Glomerular visceral epithelial cell (primary cell): ENCODE results near the gene CMTM5.

ENCODE experiments used
- DNase-seq: peaks from one replicate; pipeline ENCODE4 v3.0.0-alpha.2; 2016; ENCODE audit errors: extremely low spot score

CMTM5 gene

DNA sequence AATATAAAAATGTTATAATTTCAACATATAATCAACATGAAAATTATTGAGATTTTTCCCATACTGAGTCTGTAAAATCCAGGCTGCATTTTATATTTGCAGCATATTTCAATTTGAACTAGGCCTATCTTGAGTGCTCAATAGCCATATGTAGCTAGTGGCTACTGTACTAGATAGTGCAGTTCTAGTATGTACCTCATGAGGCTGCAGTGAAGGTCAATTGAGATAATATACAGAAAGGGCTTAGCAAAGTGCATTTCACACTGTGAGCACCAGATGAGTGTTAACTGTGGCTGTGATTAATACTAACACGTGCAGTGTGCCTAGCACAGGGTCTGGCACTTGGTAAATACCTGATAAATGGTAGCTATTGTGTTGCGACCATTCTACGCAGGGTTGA, 18.8 kb upstream of the CMTM5 start:
- no peak for DNase-seq

DNA sequence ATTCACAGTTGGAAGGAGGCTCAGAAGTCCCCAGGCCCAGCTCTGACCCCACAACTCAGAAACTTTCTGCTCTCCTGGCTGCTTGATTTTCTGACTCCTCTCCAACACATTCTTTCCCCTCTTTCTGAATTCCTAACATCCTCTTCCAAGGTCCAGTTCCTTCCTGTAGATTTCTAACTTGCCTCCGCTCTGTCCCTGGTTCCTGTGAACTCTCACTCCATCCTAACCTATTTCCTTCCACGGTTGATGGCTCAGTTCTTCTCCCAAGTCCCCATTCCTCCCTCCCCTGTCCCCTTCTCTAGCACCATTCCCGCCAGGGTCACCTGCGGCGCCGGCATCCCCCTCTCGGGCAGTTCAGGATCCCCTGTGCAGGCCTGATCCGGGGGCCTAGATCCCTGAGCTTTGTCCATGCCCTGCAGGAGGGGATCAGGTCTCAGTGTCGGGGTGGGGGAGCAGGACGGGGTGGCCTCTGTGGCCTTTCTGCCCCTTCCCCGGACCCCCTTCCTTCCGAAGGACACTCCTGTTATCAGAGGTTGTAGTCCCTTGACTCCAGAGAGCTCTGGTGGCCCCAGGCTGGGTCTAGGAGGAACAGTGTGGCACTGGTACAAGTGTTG, 18.2 kb upstream of the CMTM5 start:
- DNase-seq: no peak

DNA sequence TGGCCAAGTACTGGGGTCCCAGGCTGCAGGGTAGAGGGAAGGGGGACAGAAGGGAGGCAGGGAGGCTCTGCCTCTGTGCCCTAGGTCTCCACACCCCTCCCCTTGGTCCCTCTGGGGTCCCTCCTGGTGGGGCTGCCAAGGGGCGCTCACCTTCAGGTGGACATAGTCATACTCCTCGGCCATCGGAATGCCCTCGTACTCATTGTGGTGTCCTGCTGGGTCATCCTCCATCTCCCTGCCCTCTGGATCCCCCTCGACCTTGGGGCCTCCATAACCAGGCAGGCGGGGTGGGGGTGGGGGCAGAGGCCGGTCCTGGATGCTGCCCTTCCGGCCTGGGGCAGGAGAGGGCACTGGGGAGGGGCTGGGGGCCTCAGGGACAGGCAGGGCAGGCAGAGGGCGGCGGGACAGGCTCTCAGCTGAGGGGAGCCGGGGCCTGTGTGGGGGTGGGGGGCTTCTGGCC, 17.6 kb upstream of the CMTM5 start:
- DNase-seq: no peak

DNA sequence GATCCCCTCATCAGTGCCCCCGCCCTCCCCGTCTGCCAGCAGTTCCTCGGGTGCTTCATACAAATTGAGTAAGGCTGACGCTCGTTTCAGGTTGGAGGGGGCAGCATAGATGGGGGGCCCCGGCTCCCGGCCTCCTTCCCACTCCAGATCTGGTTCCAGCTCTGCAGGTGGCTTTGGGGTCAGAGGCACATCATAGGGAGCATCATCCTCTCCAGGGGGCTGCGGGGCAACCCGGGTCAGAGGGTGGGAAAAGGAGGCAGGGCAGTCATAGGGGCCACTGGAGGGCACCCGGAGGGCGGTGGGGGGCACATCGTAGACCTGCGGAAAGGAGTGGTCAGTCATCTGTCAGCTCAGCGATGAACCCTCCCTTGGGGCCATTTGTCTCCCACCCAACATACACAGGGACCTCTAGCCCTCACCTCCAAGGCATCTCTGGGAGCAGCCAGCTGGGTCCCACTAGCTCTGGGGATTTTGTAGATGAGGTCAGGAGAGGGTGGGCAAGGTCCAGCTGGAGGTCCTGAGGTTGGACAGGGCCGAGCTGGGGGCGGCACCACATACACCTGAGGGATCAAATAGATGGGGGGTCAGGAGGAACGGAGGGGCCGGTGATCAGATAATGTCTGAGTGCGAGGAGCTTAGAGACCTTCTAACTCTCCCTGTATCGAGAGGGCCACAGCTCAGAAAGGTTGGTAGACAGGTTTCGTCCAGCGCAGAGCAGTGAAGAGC, 17.0 kb upstream of the CMTM5 start:
- no peak for DNase-seq

DNA sequence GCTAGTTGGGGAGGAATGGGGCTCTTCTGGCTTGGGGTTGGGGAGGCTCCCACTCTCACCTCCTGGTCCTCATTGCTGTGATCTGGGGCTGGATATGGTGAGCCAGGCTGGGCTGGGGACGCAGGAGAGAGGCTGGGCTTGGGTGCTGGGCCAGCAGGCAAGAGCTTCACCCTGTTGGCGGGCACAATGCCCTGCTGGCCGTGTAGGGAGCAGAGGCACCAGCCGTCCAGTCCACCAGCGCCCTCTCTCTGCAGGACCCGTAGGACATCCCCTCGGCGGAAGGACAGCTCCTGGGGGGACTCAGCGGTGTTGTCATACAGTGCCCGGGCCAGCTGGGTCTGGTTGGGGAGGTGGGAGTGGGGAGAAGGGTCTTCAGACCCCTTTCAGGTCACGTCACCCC, 16.4 kb upstream of the CMTM5 start:
- no peak for DNase-seq

DNA sequence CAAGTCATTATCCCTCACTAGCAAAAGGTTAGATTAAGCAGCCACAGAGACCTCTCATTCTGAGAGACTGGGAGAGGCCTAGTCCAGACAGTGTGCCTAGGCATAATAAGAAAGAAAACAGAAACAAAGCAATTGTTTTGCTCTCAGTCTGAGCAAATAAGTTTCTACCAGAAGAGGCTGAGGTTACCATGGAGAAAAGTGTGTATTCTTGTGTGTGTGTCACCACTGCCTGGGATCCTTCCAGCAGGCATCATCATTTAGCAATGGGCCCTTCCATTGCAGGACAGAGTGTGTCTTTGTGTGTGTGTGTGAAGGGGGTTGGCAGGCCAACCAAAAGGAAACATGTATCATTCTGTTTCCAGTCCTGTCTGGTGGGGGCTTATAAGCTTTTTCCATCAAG, 15.5 kb upstream of the CMTM5 start:
- DNase-seq: no peak

DNA sequence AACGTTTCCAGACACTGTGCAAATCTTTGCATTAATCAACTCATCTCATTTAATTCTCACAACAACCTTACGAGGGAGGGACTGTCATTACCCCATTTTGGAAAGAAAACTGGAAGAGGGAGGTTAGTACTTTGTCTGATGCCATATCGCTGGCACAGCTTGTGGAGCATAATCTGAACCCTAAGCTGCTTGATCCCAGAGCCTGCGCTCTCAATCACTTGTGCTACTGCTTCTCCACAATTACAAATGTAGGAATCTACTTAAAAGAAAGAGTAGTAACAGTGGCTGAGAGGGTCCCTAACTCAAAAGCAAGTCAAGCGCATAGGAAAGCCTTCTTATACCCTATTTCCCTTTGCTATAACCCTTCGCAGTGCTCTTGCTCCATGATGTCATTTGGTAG, 15.1 kb upstream of the CMTM5 start:
- DNase-seq: no peak

DNA sequence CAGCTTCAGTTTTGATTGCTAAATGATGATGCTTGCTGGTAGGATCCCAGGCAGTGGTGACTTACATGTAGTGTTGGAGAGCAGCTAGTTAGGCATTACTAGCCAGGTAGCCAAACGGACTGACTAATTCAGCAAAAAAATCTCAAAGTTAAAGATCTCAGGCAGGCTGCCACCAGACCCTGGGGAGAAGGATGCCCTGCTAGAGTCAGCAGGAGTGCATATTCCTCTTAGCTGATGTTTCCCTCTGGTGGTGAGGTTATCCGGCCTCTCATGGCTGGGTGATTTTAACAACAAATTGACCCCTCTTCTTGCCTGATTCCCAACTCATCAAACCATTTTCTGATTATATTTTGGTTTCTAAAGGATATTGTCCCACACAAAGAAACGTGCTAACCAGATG, 14.6 kb upstream of the CMTM5 start:
- peak; percentile 11 for DNase-seq

DNA sequence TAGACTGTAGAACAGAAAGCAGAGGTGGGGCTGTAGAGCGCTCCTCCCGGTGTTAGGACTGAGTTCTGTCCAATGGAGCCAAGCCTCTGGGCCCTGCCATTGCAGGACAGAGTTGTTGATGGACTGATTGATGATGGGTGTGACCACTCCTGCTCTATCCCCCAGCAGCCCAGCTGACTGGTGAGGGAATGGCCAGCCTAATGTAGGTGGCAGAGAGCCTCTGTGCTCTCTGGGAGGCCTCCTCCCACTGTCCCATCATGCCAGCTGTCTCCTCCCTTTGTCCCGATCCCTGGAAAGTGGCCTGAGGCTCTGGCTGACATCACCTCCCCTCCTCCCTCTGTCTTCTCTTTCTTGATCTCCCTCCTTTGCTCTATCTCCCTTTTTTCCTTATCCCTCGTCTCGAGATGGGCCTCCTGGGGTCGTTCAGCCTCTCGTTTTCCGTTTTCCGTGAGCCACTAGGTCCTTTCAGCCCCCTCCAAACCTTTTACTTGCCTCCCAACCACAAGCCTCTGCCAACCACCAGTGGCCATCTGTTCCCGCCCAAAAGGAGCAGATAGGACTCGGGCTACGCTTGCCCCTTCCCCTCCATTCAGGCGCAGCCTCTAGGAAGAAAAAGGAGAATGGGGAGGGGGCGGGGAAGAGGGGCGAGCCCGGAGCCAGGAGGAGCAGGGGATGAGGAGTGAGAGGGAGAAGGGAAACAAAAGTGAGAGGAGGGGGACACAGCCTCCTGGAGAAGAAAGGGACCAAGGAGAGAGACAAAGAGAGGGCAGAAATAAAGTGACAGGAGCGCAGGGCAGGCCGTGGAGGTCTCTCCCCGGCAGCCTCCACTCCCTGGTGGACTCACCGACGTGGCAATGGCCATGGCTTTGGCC, 12.4 kb upstream of the CMTM5 start:
- DNase-seq: no peak

DNA sequence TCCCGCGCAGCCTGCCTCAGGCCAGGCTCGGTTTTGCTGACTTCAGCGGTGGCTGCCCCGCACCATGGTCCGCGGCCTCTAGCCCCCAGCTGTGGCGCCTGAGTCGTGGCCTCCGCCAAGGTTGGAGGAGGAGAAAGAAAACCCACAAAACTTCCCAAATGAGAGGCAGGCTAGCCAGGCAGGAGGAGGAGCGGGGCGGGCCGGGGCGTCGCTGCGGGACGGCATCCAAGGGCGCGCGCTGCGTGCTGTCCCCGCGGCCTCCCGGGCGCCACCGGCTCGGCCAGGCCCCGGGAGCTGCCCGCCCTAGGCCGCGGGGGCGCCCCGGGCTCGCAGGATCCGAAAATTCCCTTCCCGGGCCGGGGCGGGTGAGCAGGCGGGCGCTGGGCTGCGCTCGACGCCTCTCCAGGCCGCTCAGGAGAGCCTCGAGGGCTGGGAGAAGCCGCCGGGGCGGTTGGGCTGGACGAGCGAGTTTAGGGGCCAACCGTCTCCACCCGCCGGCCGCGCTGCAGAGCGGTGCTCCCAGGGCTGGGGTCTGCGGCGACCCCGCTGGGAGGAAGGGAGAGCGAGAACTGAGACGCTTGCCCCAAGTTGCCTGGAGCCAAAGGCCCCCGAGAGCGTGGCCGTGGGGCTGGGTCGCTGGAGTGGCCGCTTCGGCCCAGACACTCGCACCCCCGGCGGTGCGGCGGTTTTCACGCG, 11.7 kb upstream of the CMTM5 start, which contains the start of gene EFS:
Gene EFS, minus strand, starts transcription at position 137 of the 696 bp plus-strand sequence. CDS start 147 bp downstream, outside the sequence.
- DNase-seq: no peak

DNA sequence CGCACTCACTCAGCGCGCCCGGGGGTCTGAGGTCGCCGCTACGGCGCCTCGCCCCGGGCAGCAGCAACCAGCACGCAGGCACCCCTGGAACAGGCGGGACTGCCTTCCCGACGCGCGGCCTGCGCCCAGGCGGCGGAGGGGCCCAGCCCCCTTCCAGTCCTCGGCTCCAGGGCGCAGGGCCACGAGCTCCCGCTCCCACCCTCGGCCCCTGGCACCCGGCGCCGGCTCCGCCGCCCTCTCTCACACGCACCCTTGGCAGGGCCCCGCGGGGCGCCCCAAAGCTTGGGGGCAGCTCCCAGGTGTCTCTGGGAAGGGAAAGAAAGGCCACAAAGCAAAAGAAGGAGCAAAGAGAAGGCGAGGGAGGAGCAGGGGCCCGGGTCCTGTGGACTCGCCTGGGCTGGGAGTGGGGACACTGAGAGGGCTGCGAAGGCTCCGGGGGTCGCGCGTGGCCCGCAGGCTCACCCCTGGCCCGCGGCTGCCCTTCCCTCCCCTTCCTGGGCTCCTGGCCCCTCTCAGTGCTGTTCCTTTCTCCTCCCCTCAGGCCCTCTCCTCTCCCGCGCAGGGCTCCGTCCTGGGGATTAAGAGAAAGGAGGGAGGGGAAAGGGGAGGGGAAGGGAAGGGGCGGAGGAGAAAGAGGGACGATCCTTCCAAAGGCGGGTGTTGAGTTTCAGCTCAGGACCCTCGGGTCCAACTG, 11.0 kb upstream of the CMTM5 start:
- no peak for DNase-seq

DNA sequence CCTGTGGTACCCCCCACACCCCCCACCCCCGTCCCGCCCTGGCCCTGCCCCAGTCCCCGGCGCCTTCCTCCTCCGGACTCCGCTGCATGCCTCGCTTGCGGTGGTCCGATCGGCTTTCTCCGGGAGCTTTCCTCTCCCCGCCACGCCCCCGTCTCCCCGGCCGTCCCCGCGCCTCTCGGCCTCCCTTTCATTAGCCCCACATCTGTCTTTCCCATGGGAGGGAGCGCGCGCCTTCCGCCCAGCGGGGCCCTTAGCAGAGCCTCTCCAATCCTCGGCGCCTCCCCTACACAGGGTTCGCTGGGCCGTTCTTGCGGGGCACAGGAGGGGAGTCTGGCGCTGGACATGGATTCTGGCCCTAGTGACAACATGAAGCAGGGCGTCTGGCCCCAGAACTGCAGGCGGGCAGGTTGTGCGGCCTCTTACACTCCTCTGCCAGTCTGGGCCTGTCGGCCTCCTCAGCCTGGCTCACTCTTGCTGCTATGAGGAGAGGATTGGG, 10.4 kb upstream of the CMTM5 start:
- no peak for DNase-seq

DNA sequence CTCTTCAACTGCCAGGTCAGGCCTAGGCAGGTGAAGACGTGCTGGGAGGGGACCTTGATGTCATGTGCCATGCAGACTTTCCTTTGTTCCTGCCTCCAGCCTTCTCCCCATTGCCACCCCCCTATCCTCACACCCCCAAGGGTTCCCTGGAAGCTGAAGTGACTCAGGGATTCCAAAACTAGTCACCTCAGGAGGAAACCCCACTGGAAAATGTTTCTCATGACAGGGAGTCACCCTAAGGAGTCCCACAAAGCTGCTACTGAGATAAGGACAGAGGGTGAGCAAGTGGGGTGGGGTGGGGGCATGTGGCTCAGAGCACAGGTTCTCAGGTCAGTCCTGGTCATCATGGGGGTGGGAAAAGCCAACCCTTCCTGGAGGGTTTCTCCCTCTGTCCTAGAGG, 6.6 kb upstream of the CMTM5 start:
- DNase-seq: no peak

DNA sequence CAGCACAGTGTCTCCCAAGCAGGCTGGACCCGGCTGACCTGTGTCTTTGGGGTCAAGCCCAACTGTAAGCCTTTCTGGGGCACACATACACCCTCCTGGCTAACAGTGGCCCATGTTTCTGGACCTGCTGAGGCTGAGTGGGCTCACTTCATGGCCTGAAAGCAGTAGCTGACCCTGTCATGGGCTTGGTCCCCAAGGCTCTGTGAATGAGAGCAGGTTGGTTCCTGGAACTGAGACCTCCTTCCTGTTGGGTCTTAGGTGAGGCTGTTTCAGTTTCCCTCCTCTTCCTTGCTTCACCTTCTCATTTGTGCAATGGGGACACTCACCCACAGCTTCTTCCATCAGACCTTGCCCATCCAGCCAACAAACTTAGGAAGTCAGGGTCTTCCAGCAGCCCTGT, 5.0 kb upstream of the CMTM5 start:
- no peak for DNase-seq

DNA sequence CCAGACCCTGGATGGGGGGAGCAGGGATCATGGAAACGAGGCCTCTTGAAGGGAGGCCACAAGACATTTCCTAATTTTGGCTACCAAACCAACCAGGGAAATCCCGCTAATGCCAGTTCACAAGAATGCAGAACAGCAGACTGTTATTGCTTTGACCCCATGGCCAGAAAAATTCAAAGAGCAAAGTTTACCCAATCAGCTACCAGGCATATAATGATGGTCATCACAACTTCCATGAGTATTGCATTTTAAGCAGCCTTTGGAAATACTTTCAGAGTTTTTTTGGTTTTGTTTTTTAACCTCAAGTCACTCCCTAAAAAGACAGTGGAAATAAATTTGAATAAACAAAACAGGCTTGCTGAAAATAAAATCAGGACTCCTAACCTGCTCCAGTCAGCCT, 4.3 kb upstream of the CMTM5 start, which contains the start of gene IL25:
Gene IL25, plus strand, starts transcription at position 301 of the 400 bp plus-strand sequence.
- no peak for DNase-seq

DNA sequence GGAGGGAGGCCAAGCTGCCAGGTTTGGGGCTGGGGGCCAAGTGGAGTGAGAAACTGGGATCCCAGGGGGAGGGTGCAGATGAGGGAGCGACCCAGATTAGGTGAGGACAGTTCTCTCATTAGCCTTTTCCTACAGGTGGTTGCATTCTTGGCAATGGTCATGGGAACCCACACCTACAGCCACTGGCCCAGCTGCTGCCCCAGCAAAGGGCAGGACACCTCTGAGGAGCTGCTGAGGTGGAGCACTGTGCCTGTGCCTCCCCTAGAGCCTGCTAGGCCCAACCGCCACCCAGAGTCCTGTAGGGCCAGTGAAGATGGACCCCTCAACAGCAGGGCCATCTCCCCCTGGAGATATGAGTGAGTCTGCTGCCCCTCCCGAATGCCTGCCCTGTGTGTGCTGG, 3.8 kb upstream of the CMTM5 start:
- DNase-seq: no peak

DNA sequence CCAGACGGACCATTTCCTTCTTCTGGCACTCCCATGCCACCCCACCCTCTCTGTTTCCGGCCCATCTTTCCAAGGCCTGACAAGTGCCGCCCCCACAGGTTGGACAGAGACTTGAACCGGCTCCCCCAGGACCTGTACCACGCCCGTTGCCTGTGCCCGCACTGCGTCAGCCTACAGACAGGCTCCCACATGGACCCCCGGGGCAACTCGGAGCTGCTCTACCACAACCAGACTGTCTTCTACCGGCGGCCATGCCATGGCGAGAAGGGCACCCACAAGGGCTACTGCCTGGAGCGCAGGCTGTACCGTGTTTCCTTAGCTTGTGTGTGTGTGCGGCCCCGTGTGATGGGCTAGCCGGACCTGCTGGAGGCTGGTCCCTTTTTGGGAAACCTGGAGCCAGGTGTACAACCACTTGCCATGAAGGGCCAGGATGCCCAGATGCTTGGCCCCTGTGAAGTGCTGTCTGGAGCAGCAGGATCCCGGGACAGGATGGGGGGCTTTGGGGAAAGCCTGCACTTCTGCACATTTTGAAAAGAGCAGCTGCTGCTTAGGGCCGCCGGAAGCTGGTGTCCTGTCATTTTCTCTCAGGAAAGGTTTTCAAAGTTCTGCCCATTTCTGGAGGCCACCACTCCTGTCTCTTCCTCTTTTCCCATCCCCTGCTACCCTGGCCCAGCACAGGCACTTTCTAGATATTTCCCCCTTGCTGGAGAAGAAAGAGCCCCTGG, 1.2 kb upstream of the CMTM5 start:
- no peak for DNase-seq

DNA sequence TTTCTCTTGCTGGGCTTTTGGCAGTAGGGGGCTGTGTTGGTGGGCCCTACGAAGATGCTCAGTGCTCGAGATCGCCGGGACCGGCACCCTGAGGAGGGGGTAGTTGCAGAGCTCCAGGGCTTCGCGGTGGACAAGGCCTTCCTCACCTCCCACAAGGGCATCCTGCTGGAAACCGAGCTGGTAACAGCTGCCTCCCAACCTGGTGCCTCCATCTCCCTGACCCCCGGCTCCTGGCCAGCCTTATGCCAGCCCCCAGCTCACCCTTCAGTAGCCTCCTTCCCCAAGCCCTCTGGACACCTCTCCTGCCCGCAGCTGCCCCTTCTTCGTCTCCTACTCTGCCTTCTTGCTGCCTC, 328 bp downstream of the CMTM5 start:
- no peak for DNase-seq

DNA sequence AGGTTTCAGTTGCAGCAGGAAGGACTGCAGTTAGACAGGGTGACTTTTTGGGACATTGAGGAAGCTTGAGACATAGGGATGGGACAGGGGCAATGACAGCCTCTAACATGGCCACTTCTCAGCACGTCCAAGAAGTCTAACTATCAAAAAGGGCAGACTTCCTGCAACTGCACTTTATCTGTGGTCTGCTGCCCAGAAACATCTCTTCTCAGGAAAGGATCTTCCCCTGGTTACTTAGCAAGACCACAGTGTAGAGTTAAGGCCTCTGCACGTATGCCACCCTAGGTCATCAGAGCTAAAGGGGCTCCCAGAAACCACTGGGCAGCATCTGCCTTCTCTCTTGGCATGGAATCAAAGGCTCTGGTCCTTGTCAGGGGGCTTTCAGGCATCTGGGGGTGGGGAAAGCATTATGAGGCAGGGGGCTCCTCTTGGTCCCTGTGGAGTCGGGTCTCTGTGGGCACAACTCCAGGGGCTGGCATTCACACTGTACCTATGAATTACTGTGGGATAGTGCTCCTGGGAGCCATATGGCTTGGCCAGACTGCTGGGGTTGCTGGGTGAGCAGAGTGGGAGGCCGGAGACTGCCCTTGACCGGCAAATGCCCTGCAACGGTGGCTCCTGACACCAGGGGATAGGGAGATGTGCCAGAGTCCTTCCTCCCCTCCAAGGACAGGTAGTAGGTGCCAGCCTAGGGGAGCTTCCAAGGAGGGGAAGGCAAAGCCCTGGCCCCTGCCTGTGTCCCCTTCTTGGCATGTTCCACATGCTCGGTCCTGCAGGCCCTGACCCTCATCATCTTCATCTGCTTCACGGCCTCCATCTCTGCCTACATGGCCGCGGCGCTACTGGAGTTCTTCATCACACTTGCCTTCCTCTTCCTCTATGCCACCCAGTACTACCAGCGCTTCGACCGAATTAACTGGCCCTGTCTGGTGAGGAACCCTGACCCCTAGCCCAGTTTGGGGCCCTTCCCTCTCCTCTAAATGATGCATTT, 1.0 kb downstream of the CMTM5 start:
- DNase-seq: no peak
